HFF-Myc (cell line): ENCODE data around the gene DELE1.
"Not testable (repeated sequence)": the region's sequence is repeated elsewhere in the genome, so short reads cannot be mapped to it uniquely, and the experiment has no call there.

Source experiments
- DNase-seq: peaks from one replicate; pipeline ENCODE4 v3.0.0-alpha.2; 2011; ENCODE audit warnings: low read depth; ENCODE audit errors: extremely low read depth
- H3K4me3 ChIP-seq: replicated peaks from 2 replicates; pipeline ENCODE4 v1.5.1; 2011; ENCODE audit warnings: low read depth, mild to moderate bottlenecking, control low read depth, low read length
- CTCF ChIP-seq: IDR thresholded peaks from 2 replicates; pipeline ENCODE4 v1.5.1; 2012; ENCODE audit warnings: mild to moderate bottlenecking, low read depth, low read length, control low read depth; ENCODE audit errors: missing control alignments

The DELE1 gene

DNA sequence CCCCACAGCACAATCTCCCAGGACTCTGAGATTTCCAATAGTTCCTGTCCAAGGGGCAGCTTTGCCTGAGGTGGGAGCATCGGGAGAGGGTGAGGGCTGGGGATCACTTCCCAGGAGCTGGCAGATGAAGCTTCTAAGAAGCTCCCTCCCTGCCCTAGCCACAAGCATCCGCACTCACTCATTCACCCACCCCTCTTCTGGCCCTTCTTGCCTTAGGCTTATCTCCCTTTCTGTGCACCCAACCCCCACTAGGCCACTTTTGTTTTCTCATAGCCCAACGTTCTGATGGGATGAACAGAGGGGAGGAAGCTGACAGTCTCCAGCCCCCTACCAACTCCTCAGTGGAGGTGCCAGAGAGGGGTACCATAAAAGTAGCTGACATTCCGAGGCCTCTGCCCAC lies 41.8 kb upstream of the DELE1 start:
- no peak for DNase-seq
- no peak overlapping the region for H3K4me3 ChIP-seq
- no peak for TF ChIP-seq CTCF

DNA sequence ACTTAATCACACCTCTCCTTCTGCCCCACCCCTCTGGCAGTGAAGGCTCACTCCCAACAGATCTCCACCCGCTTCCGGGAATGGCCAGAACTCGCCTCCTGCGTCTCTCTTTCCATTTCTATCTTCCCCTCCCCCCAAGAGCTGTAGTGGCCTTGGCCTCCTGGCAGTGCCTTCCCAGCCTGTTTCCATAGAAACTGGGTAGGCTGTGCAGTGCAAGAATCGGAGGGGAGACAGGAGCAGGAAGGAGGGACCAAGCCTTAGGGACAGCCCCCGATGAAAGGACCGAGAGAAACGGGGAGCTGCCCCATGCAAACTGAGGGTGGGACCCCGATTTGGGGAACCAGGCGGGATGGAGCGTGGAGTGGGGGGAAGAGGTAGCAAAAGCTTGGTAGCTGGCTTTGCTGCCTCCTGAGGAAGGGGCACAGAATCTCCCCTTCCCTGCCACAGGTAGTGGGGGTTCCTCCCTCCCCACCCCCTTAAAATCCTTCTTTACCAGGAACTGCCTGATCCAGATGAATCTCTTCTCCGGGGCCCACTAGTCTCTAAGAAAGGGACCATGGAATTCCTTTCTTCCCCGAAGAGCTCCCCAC lies 41.0 kb upstream of the DELE1 start:
- DNase-seq, result no peak
- TF ChIP-seq CTCF, result no peak
- H3K4me3 ChIP-seq, result no peak overlapping the region

GRCh38 chr5:141883184-141883891 lies 40.3 kb upstream of the DELE1 start:
- TF ChIP-seq CTCF, result no peak
- no peak for DNase-seq
- no peak overlapping the region for H3K4me3 ChIP-seq

DNA sequence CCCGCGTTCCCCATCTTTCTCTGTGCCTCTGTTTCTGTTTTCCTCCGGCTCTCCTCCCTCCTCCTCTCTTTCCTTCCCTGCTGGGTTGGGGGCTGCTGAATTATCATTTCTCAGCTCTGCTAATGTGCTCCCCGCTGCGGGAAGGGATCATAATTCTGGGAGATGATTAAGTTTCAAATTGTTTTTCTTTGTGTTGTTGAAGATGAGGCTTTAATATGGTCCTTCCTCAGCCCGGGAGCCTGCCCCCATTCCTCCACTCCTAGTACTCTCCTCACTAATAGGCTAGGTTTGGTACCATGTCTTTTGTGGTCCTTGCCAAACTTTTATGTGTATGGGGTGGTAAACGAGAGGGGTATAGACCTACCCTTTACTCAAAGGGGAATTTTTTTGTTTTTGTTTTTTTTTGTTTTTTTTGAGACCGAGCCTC lies 39.8 kb upstream of the DELE1 start:
- no peak for TF ChIP-seq CTCF
- no peak for DNase-seq
- no peak overlapping the region for H3K4me3 ChIP-seq

DNA sequence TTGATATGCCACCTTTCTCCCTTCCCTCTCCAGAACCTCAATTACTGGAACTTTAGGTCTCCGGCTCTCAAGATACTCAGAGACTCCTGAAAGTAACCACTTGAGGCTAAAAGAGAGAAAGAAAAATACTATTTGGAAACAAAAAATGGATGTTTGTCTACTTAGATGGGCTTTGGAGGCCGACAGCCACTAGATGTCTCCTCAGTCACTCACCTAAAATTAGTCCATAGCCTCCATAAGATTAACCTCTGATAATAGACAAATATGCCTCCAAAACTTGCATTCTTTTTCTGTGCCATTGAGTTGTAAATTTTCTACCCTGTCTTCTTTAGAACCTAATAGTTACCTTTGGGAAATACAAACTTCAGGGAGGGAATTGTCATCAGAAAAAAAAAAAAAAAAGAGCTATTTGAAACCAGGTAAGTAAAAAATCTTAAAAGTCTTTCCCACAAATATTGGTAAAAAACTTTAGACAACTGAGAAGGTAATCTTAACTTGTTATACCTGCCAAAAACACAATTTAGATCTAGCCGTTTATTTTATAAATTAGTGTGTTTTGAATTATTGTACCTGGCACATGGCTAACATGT lies 34.3 kb upstream of the DELE1 start:
- TF ChIP-seq CTCF, result peak; percentile 36
- H3K4me3 ChIP-seq, result no peak overlapping the region
- DNase-seq, result no peak

GRCh38 chr5:141890429-141890828 lies 33.2 kb upstream of the DELE1 start:
- not testable (repeated sequence) for DNase-seq, H3K4me3 ChIP-seq

DNA sequence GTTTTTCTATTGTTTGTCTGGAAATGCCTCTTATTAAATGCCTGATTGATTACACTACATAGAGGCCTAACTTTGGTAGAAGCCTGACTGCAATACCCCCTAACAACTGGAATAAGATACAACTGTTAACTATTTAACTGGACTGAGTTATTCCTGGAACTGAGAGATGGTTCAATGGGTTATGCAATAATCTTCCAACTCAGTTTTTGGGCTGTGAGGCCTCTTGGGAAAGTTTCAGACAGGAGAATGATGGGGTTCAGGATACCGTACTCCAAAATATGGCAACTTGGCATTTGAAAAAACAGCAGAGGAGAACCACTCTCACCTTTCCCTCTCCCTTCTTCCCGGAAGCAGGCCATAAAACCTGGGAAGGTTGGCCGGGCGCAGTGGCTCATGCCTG lies 26.2 kb upstream of the DELE1 start:
- no peak overlapping the region for H3K4me3 ChIP-seq
- DNase-seq, result no peak
- TF ChIP-seq CTCF, result no peak
